CD4-positive, alpha-beta T cell treated with Interleukin-4 for 1 hour (primary cell): ENCODE measurements around the gene ALDH5A1.
"Not testable (repeated sequence)": the region's sequence is repeated elsewhere in the genome, so short reads cannot be mapped to it uniquely, and the experiment has no call there.

Source experiments
- DNase-seq, 2 donors: peaks; one replicate each; pipeline ENCODE4 v3.0.0-alpha.2; 2020 to 2022

Gene ALDH5A1

DNA sequence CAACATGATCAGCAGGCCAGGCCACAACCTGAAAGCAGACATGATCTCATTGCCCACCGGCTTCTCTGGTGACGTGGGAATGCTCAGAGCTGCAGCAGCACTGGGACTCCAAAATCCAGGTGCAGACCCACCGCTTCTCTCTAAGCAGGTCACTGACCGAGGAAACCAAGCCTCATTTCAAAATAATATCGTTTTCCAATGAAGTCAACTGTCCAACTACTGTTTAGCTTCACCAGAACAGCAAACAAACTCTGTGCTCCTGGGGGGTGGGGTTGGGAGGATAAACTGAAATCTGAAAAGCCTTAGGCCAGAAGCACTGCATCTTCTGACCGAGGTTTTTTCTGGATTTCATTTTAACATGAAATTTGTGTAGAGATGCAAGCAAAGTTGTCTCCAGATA, 5.3 kb upstream of the ALDH5A1 start, which contains the start of gene GPLD1:
GPLD1 (minus strand) TSS at position 109 of the 400 bp plus-strand sequence; CDS start at position 42, 67 bp downstream.
- DNase-seq = no peak

DNA sequence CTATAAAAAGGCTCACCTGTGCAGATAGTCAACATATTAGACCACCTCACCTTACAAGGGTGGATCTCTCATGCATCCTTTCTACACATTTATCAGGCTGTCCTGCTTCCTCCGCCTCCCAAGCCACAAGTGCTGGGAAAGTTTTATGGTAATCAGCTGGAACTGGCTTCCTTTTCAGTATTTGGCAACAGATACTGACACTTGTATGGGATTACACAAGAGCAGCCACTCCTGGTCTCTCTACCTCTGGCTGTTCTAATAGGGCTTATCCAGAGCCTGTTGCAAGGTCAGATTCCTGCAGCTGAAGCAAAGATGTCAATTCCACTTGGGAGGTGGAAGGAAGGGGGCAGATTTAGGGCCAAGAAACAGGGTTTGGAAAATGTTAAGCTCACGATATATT, 4.9 kb upstream of the ALDH5A1 start:
- no peak for DNase-seq

DNA sequence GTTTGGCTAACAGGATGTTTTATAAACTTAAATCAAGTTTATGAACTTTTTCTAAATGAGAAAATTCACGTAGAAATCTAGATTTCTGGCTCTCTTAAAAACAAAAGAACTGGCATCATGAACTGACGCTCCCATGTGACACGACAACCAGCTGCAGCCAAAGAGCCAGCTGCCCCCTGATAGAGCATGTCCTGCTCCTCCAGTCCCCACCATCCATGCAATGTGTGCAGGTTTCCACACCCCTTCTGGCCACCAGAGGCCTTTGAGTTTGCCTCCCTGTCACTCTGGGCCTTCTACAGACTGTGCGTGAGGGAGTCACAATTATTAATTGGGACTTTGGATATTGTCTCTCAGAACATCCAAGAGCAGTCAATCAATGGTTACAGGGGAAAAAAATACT, 3.8 kb upstream of the ALDH5A1 start:
- no peak for DNase-seq

DNA sequence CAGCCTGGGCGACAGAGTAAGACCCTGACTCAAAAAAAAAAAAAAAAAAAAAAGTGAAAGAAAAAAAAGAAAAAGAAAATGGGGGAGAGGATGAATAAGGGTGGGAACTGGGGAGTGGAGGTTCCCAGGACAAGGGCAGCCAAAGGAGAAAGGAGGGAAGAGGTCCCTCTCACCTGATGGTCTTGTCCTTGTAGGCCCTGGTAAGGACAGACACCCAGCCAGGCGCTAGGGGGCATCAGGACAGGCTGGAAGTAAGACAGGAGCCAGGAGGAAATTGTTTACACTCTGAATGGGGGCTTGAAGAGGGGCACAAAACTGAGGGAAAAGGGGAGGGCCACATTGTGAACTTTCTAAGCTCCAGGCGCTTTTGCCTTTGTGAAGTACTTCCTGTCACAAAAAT, 2.3 kb upstream of the ALDH5A1 start:
- no peak for DNase-seq

DNA sequence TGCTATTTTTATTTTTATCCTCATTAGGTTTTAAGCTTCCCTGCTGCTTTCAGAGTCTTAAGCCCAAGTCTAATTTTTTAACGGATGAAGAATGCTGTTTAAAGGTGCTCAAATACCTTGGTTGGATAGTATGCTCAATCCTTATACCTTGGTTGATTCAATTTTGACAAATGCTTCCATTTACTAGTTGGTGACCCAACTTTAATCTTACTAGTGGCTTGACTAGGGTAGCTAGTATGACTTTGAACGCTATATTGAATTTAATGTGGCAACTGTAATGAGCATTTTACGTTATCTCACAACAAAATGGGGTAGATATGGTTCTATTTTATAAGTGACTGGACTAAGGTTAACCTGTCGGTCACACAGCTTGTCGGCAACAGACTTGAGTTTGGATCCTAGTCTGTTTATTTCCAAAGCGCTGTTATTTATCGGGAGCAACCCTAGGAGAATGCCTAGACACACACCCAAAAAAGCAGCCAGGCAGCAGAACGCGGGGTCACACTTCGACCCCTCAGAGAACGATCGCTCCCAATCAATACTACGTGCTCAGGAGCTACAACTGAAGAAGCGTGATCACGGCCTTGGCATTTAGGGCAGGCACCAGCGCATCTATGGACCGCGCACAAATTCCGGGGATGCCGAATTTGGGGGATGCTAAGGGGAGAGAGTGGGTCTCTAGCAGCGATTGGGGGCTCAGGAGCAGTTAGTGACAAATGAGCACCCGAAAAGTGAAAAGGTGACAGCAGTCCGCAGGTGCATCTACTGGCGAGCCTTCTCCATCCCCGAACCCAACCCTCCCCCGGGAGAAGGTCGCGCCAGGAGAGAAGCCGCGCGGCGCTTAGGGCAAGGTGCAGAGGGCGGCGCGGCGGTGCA, 586 bp upstream of the ALDH5A1 start:
- DNase-seq = no peak

DNA sequence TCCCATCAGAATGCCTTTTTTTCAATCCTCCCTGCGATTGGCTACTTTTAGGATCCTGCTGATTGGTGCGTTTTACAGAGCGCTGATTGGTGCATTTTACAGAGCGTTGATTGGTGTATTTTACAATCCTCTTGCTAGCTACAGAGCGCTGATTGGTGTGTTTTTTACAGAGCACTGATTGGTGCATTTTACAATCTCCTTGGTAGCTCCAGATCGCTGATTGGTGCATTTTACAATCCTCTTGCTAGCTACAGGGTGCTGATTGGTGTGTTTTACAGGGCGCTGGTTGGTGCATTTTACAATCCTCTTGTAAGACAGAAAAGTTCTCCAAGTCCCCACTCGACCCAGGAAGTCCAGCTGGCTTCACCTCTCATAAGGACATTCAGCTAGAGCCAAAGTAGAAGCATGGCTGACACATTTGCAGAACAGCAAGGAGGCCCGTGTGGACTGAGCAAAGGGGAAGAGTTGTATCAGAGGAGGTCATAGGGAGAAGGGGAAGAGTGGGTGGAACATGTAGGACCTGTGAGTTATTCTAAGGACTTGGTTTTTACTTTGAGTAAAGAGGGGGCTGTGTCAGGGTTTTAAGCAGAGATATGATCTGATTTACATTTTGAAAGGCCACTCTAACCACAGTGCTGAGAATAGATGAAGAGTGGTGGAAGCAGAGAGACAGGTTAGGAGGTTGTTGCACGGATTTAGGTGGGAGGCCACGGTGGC, 2.6 kb downstream of the ALDH5A1 start:
- peak in 1 of 2 donors; percentile 7 for DNase-seq

DNA sequence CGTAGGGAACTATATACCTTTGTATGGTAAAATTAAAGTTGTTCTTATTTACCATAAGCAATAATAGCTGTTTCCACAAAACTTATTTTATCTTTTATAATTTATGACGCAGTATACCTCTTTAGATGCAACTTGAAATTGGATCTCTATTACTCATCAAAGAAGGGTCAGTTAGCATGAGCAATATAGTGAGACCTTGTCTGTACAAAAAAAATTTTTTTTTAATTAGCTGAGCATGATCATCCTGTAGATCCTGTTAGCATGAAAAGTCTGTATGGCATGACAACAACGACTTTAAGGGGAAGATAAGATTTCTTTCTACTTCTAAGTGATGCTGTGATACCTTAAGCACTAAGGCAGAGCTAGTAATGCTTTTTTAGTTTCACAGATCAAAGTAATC, 5.9 kb downstream of the ALDH5A1 start:
- no peak for DNase-seq

DNA sequence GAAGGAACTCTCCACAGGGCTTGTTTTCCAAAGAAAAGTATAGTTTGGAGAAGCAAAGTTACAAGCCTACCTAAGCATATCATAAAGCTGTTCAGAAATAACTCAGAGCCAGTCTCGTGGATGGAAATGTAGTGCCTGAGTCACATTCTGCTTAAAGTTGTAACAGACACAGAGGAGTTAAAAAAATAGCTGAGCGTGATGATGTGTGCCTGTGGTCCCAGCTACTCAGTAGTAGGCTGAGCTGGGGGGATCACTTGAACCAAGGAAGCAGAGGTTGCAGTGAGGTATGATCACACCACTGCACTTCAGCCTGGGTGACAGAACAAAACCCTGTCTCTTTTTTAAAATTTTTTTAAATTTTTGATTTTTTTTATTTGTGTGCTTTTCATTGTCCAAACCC, 6.6 kb downstream of the ALDH5A1 start:
- no peak for DNase-seq

DNA sequence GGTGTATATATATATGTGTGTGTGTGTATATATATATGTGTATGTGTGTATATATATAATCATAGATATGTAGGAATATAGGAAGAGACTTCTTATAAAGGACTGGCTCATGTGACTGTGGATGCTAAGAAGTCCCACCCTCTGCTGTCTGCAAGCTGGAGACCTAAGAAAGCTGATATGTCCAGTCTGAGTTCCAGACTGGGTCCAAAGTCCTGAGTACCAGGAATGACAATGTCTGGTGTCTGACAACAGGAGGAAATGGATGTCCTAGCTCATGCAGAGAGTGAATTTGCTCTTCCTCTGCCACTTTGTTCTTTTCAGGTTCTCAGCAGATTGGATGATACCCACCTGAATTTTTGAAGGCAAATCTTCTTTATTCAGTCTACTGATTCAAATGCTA, 7.1 kb downstream of the ALDH5A1 start:
- DNase-seq = no peak

DNA sequence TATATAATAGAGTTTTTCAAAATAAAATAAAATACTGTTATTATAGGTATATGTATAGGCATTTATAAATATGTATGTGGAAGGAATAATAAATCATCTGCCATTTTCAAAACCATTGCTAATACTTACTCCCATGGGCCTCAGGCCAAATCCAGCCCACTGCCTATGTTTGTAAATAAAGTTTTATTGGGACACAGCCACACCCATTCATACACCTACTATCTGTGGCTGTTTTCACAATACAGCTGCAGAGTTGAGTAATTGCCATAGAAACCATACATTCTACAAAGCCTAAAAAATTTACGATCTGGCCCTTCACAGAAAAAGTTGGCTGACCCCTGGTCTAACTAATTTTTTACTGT, 9.5 kb downstream of the ALDH5A1 start:
- no peak for DNase-seq

DNA sequence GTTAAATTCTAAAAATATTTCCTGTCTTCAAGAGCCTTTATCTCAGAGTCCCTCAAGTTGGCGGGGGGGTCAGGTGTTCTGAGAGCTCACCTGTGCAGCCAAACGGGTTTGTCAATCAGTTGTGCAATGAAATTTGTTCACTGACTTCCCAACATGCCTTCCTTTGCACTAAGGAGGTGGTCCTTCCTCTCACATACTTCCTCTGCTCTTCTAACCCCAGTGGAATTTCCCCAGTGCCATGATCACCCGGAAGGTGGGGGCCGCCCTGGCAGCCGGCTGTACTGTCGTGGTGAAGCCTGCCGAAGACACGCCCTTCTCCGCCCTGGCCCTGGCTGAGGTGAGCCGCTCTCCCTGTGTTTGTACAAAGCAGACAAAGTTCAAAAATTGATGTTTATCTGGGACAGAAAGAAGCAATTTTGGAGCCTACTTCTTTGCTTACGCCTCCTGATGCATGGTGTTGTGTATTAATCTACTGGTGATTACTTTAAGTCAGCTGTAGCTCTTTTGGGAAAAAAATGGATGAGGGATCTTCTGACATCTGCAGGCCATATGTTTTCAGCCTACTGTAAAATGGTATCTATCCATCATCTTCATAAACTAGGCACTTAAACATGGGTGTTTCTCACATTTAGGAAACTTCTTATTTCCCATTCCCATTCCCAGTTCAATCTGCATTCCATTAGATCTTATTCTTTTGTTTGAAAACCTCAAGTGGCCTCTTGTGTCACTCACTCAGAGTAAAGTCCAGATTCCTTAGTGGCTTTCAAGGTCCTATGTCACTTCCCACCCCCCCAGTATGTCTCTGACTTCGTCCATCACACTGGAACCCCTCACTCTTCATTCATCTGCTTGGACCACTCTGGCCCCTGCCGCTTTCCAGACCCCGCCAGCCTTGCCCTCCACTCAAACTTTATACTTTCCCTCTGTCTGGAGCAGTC, 10.1 kb downstream of the ALDH5A1 start:
- no peak for DNase-seq

DNA sequence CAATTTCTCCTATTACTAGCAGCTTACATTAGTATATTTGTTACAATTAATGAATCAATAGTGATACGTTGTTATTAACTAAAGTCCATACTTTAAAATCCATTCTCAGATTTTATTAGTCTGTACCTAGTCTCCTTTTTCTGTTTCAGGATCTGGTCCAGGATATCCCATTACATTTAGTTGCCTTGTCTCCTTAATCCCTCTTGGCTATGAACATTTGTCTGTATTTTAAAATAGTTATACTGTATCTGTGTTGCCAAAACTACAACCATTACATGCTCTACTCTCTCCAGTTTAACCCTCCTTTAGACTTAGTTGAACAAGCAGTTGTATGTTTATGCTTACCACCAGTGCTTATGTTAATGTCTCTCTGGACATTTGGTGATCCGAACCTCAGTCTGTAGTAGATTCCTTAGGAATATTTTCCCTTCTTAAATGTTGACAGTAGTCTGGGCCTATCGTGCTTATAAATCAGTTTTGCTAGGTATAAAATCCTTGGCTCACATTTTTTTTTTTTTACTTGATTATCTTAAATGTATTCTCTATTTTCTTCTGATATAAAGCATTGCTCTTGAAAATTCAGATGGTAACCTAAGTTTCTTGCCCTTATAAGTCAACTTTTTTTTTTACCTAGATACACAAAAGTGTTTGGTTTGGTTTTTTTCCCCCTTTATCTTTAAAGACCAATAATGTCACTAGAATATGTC, 12.2 kb downstream of the ALDH5A1 start:
- no peak for DNase-seq

DNA sequence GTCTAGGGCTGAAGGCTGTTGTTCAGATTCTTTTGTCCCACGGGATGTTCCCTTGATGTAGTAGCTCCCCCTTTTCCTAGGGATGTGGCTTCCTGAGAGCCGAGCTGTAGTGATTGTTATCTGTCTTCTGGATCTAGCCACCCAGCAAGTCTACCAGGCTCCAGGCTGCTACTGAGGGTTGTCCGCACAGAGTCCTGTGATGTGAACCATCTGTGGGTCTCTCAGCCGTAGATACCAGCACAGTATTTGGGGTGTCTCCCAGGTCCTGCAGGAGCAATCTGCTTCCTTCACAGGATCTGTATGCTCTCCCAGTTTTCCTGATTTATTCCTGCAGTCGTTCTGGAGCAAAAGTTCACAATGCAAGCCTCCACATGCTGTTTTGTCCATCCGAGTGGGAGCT, 17.2 kb downstream of the ALDH5A1 start:
- DNase-seq = not testable (repeated sequence)

DNA sequence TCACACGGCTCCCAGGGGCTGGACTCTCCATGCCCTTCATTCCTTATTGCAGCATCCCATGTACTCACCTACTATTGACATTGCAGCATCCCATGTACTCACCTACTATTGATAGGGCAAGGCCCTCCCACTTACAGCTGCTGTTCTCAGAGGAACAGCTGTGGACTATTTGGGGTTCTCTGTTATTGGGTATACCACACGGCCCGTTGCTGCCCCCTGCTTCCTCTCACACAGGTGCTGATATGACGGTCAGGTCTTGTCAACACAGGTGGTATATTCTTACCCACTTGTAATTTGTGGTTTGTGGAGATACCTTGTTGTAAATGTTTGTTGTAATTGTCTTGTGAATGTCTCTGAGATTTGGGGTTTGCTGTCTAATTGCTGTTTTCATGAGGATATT, 18.8 kb downstream of the ALDH5A1 start:
- no peak for DNase-seq

DNA sequence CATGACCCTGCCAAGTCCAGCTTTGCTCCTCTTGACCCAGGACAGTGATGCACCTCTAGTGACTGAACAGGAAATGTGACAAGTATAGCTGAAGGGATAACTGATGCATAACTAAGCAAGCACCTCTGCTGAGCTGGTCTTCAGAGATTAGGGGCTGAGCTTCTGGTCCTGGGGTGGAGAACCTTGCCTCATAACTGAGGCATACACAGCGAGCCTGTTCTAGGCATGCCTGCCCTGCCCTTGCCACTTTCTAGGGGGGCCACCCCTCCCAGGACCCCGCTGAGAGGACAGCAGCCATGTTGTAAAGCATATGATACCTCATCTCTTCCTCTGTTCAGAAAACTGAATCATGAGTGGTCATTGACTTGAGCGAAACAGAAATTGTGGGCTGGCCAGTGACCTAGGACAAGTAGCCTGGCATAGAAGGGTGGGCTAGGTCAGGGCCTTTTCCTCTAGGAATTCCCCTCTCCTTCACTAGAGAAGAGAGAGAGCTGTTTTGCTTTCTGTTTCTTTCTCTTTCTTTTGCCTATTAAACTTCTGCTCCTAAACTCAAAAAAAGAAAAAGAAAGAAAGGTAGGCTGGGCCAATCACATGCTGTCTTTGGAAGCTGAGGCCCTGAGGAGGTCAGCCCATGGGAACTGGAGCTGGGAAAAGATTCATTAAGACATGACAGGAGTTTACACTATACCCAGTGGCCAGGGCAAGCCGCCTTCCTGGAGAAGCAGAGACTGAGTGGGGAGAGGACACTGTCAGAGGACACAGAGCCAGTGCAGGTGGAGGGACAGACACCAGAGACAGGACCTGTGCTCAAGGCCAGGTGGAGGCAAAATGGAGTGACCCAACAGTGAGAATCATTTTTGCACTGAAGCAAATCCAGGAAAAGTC, 23.1 kb downstream of the ALDH5A1 start:
- peak in 1 of 2 donors; percentile 20 for DNase-seq

DNA sequence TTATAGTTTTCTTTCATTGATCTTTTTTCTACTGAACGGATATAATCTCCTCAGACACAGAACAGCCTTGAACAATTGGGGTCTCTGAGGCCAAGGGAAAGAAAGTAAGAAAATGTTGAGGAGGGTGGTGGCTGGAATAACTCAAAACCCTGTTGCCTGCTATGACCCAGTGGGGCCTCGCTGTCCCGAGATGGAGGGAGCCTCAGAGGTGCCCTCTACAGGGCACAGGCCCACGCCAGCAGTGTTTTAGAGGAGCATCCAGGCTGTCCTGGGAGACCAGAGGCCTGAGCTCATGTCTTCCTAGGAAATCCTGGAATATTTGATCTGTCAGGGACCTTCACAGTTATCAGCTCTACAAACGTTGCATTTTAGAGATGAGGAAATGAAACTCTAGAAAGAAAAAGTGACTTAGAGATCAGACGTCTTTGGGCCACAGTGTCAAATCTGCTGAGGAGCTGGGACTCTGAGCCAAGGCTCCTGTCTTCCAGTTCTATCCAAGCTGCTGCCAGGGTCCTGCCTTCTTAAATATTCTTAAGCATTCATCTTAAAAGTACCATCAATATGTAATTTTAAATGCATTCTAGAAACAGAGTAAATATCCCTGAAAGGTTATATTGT, 26.3 kb downstream of the ALDH5A1 start:
- DNase-seq = peak; percentile 23 to 31

DNA sequence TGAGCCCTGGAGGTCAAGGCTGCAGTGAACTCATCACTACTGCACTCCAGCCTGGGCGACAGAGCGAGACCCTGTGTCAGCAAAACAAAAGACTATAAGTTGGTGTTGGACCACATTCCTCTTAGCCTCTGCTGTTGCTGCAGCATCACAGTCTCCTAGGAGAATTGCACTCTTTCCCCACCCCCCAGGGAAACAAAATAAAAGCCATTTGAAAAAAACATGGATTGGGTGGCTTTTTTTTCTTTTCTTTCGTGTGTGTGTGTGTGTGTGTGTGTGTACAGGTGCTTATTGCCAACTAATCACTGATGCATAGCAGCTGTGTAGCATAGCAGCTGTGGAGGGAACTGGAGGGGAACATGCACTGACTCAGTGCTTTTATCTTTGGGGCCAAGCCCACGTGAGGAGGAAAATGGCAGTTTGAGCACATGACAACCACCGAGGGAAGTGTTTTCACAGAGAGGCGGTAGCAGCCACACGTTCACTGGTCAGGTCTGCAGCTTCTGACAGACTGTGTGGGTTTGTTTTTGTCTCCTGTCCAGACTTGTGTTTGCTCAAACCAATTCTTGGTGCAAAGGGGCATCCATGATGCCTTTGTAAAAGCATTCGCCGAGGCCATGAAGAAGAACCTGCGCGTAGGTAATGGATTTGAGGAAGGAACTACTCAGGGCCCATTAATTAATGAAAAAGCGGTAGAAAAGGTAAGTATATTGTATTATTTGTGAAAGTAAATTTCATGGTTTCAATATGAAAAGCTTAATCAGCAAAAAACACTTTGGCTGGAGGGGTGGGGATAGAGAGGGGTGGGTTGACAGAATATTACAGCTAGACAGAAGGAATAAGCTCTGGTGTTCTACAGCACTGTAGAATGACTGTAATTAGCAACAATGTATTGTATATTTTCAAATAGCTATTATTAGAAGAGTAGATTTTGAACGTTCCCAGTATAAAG, 27.7 kb downstream of the ALDH5A1 start:
- peak in 1 of 2 donors; percentile 39 for DNase-seq

DNA sequence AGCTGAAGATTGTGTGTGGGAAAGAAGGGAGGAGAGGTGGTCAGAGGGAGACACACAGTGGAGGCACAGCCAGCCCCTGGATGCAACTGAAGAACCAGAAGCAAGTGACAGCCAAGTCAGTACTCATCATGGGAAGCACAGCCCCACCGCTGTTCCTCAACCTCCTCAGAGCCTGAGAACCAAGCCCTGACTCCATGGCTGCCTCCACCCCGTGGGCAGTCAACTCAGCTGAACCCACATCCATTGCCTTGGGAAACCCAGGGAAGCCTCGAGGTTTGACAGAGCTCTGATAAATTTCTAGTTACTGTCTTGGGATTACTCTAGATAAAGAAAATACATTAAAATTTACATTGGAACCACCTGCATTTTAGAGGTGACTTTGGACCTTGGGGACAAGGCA, 29.6 kb downstream of the ALDH5A1 start:
- DNase-seq = no peak

DNA sequence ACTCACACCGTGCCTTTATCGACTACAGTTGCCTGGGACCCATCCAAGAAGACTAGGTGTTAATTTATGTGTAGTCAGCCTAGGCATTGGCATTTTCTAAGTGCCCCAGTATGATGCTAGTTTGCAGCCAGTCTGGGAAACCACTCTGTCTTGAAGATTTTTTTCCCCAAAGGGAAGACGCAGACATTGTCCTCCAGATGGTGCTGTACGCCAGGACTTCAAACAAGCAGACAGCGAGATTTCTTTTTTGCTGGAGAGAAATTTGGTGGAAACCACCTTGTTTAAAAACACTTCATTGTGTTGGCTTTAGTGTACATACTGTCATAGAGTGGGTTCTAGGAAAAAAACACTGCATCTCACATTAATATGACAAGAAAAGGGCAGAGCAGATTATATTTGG, 30.0 kb downstream of the ALDH5A1 start:
- DNase-seq = peak in 1 of 2 donors; percentile 16

DNA sequence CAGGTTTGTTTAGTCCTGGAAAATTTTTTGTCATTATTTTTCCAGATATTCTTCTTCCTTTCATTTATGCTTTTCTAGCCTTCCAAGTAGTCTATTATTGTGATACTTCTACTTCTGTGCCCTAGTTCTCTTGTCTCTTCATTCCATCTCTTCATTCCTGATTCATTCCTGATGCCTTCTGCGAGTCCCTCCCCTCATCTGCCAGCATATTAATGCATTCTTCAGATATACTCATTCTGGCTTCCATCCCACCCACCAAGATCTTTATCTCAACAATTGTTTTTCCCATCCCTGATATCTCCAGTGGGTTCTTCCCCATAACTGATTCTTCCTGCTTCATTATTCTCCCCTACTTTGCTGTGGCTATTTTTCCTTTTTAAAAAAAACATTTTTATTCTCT, 35.2 kb downstream of the ALDH5A1 start:
- DNase-seq = no peak
